HL-60 (cell line): ENCODE results near the gene GNPTAB.

Experiments
- DNase-seq, 2 experiments: peaks; one replicate each; pipeline ENCODE4 v3.0.0-alpha.2; 2010 to 2020; ENCODE audit warnings: low read depth in 1 of 2, low spot score in 1 of 2
- H3K27ac ChIP-seq: fragments of 250-450 bp; sonication (Bioruptor Pico); replicated peaks from 2 replicates; pipeline ENCODE4 v1.5.1; 2020; ENCODE audit warnings: mild to moderate bottlenecking, moderate library complexity
- H3K27me3 ChIP-seq: fragments of 250-450 bp; sonication (Bioruptor Pico); 2 replicates; pipeline ENCODE4 v1.5.1; 2021; ENCODE audit warnings: mild to moderate bottlenecking, moderate library complexity; ENCODE audit not compliant: insufficient read depth, poor library complexity, severe bottlenecking
- H3K4me3 ChIP-seq: replicated peaks from 2 replicates; pipeline ENCODE4 v1.5.1; 2011; ENCODE audit warnings: mild to moderate bottlenecking, control low read depth, low read length; ENCODE audit not compliant: insufficient read depth
- CTCF ChIP-seq: IDR thresholded peaks from one replicate; pipeline ENCODE4 v1.5.1; 2011; ENCODE audit warnings: low read length, control low read depth, inconsistent platforms; ENCODE audit not compliant: insufficient read depth
- GABPA ChIP-seq: IDR thresholded peaks from 2 replicates; pipeline ENCODE4 v1.6.1; 2012; ENCODE audit warnings: low read depth
- POLR2AphosphoS5 ChIP-seq: IDR thresholded peaks from 2 replicates; pipeline ENCODE4 v1.6.1; 2012; ENCODE audit warnings: low read depth
- REST ChIP-seq: IDR thresholded peaks from 2 replicates; pipeline ENCODE4 v1.6.1; 2012; ENCODE audit warnings: low read depth; ENCODE audit not compliant: insufficient replicate concordance
- SPI1 ChIP-seq: IDR thresholded peaks from 2 replicates; pipeline ENCODE4 v1.6.1; 2012; ENCODE audit warnings: low read depth, mild to moderate bottlenecking, borderline replicate concordance

GNPTAB gene

GRCh38 chr12:101784376-101784775 is 46.4 kb downstream of the GNPTAB start:
- Histone ChIP-seq H3K4me3 (no peak overlapping the region), H3K27ac (no peak overlapping the region), H3K27me3 (no peaks in the 10 kb centered on the region)
- no peak for DNase-seq
- no peak for TF ChIP-seq POLR2AphosphoS5
- no peak for TF ChIP-seq SPI1
- TF ChIP-seq CTCF = no peak
- TF ChIP-seq REST = no peak
- TF ChIP-seq GABPA = no peak

- DNase-seq = no peak
- TF ChIP-seq REST (no peak), POLR2AphosphoS5 (no peak), GABPA (no peak), CTCF (no peak), SPI1 (no peak)
- H3K27me3 ChIP-seq = no peaks in the 10 kb centered on the region
- H3K4me3 ChIP-seq = no peak overlapping the region
- no peak overlapping the region for H3K27ac ChIP-seq
These were observed 46.9 kb downstream of the GNPTAB start for GRCh38 chr12:101783838-101784237.

GRCh38 chr12:101783150-101783549 is 47.6 kb downstream of the GNPTAB start:
- DNase-seq = no peak
- TF ChIP-seq REST (no peak), CTCF (no peak), POLR2AphosphoS5 (no peak), GABPA (no peak), SPI1 (no peak)
- Histone ChIP-seq H3K4me3 (no peak overlapping the region), H3K27me3 (no peaks in the 10 kb centered on the region), H3K27ac (no peak overlapping the region)
